ENCODE measurements around the gene JUN. TPM values are rescaled to one million over a fixed set of nuclear protein-coding genes. Genes with fewer than 3 reads are reported as not detected.

Gene JUN
- 167 and 169 TPM in 2 replicates for total RNA-seq

DNA sequence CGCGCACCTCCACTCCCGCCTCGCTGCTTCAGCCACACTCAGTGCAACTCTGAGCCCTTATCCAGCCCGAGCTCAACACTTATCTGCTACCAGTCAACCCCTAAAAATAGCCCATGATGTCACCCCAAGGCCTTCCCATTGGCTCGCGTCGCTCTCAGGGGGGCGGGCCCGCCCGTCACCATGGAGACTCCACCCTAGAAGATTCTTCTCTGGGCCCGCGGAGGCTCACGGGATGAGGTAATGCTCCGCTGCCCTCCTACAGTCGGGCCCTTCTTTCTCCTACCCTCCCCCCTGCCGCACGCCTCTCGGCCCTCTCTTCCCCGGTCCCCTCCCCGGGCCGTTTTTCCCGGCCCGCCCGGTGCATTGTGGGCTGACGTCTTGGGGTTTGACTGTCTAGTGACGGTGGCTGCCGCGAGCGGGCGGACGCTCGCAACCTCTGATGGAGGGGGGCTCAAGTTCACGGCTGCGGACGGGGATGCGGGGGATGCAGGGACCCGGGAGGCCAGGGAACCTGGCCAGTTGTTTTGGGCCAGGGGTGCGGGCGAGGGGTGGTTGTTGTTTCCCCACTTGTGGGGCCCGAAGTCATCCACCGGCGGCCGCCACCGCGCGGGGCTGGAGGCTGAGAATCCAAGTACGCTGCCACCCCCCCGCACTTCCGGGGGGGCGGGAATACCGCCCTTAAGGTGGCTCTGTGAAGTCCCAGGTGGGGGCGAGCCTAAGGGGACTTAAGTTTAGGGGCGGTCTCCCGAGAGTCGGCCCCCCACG lies at the start of gene JUN:
TSS of gene JUN (minus strand) at position 55 of the 765 bp plus-strand sequence. CDS start 977 bp downstream, outside the sequence.

Other genes with a start within 250 kb of the JUN start
- 7.7 and 10.8 TPM in 2 replicates for gene OMA1, start 237.3 kb downstream of the JUN start, total RNA-seq
- 10.3 and 12.6 TPM in 2 replicates for gene TACSTD2, start 206.8 kb downstream of the JUN start, total RNA-seq
- 5.3 and 5.7 TPM in 2 replicates for gene MYSM1, start 84.0 kb downstream of the JUN start, total RNA-seq